ENCODE results near the gene RBM39.
"Not testable (repeated sequence)": the region's sequence is repeated elsewhere in the genome, so short reads cannot be mapped to it uniquely, and the experiment has no call there.

Gene RBM39

DNA sequence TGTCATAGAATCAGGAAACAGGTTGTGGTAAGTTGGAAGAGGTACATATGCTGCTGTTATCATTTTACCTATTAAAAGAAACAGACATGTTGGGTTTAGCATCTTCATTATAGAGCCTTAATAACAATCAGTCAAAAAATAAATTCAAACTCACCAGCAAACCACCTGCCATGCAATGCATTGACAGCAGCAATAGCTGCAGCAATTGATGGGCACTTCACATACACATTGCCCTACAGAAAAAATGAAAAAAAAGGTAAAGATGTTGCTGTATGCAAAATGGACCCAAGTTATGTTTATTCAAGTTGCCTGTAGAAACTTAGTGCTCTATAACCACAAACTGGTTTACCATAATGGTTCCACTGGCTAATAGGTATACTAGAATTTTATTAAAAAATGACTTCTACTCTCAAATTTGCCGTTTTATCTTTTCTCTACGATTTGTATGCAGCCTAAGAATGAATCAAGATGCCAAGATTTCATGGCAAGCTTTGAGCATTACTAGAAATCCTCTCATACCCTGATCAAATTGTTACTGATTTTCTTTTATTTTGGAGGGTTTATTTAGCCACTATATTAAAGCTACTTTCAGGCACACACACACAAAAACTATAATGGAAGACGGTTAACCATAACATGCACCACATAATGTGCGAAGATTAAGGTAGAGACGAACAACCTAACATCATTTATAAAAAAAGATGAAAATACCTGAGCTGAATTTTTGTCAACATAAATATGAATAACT lies 37.4 kb downstream of the RBM39 start:
- FAIRE-seq = no peak

DNA sequence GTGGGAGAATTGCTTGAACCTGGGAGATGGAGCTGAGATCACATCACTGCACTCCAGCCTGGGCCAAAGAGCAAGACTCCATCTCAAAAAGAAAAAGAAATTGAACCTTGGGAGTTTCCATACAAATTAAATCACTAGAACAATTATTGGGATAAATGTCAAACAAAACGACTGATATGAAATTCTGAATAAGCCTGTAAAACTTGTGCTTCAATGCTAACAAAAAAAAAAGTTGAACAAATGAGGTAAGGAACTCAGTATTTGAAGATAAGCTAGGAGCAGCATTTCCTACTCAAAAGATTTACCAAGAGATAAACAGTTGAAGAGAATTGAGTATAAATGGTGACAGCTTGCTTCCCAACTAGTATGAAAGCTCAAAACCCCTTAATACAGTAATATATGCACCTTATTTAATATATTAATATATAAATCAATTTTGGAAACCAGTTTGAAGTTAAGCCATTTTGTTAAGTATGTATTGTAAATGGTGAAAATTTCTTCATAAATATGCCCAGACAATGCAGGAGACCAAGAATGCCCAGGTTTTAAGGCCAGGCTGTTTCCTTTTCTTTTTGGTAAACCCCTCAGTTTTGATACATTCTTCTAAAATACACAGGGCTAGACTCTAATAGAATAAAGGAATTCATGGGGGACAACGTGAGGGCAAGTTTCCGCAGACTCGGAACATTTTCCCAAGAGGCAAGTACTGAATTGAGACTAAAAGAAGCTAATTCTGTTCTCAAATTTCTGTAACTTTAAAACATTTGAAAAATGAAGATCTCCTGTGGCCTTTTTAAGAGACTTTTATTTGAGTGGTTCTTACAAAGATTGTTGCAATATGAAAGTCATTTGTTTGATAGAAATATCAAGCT lies 39.0 kb downstream of the RBM39 start:
- no peak for FAIRE-seq

DNA sequence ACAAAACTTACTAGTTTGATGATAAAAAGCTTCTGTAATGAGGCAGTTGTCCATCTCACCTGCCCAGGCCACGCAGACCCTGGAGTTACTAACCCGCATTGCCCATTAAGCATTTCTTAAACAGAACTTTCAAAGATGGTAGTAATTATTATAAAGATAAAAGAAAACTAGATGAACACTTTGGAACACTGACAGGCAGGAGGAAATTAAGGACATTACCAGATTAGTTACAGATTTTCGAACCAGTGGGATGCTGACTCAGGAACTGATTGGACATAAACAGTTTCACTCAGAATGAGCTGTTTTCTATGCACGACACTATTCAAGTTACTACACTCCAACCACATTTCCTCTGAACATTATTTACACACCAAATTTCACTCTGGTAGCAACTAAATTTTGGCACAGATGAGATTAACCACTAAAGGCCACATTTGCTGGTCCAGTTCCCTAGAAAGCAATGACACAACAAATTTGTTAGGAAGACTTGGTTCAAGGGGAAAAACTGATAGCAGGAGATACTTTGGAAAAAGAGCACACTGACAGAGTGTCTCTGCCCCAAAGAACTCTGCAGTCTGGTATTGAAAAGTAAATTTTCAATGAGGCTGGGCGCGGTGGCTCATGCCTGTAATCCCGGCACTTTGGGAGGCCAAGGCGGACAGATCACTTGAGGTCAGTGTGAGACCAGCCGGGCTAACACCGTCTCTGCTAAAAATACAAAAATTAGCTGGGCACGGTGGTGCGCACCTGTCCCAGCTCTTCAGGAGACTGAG lies 39.8 kb downstream of the RBM39 start:
- no peak for FAIRE-seq

DNA sequence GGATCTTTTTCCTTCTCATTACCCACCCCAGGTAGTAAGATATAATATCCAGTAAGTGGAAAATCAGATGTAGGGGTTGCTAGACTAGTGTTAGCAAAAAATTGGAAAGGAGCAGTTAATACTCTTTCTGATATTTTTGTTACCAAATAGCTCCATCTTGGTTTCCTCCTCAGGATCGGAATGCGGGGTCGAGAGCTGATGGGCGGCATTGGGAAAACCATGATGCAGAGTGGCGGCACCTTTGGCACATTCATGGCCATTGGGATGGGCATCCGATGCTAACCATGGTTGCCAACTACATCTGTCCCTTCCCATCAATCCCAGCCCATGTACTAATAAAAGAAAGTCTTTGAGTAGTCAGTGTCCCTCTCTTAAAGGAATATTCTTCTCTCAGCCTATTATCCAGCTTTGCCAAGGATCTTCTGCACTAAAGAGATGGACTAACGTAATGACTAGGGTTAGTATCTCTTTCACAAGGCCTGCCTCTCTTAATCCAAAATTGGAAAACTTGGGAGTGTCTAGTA lies 41.4 kb downstream of the RBM39 start:
- FAIRE-seq = no peak

DNA sequence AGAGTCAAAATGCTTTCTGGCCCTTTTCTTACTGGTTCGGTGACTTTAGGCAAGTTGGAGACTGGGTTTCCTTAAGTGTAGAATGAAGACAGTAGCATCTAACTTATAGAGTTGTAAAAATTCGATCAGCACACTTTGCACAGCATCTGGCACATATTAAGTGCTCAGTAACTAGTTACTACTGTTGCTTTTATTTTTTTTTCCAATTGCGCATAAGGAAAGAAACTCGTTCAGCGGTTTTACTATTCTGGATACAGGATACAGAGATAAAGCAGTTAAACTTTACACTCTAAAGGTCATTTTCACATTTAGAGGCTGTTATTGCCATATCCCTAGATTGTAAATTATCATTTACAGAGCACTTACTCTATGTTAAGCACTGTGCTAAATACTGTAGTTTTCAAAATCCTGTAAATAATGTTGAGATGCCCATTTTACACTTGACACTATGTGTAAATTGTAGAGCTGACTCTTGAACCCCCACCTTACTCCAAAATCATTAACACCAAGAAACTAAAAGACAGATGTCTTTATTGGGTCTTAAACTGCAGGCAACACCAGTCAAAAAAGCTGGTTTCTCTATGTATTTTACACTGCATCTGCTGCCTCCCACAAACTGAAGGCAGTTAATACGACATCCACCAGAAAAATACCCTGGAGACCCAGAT lies 42.0 kb downstream of the RBM39 start:
- FAIRE-seq = no peak

DNA sequence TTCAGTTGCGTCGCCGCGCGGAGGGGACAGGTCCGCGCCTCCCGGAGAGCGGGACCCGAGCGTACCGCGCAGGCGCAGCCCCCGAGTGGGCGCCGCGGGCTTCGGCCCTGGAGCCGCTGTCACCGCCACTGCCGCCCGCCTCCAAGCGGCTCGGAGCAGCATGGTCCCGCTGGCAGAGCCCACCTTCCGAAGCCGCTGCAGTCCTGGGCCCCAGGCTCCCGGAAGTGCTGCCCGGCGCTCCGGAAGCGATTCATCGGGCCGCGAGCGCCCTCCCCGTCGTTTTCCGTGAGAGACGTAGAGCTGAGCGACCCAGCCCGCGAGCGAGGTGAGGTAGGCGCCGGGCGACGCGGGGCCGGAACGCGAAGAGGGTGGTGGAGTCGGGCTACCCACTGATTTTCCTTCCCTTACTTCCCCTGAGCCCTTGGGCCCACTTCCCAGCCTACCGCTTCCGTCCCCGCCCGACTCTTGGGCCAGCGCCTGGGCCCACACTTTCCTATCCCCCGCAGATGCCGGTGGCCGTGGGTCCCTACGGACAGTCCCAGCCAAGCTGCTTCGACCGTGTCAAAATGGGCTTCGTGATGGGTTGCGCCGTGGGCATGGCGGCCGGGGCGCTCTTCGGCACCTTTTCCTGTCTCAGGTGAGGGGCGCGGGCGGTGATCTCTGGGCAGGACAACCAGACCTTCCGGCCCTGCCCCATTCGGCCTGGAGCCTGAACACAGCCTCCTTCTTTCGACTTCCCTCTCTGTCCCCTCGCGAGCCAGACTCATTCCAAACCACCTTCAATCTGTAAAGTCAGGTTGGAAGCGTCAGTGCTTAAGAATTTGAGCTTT lies 42.7 kb downstream of the RBM39 start, which contains the start of the genes NFS1 and ROMO1:
TSS of gene NFS1 (minus strand) at position 226 of the 830 bp plus-strand sequence. CDS start at position 162, 64 bp downstream.
TSS of gene ROMO1 (plus strand) at position 279 of the 830 bp plus-strand sequence. CDS start at position 507, 228 bp downstream.
- no peak for FAIRE-seq

DNA sequence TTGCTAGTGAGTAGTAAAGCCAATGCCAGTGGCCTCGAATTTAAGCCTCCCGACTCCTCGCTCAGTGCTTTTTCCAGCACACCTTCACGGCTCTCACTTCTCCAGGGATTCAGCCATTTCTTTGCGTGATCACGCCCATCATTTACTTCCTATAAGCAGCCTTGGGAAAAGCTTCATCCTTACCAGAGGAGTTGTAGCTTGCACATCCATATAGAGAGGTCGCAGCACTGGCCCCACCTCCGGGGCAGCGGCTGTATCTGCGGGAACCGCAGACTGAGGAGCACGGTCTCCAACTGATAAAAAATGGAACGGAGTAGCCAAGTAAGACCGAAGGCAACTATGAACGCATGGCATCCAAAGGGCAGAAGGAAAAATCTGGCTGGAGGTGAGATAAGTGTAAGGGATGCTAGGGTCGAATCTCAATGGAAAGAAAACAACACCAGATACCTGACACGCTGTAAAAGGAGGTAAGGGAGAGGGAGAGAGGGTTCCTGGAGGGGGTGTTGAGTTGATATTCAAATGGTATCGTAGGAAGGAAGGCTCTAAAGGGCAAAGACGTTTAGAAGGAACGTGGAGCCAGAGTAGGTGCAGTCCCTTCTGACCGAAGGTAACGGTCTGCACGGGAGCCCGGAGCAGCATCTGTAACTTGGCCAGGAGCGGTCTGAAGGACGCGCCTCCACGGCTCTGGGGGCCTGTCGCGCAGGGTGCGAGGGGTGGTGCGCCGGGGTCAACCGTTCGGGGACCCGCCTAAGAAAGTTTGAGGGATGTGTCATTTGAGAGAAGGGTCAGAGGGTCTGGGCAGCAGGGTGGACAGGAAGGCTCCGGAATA lies 43.5 kb downstream of the RBM39 start:
- no peak for FAIRE-seq

DNA sequence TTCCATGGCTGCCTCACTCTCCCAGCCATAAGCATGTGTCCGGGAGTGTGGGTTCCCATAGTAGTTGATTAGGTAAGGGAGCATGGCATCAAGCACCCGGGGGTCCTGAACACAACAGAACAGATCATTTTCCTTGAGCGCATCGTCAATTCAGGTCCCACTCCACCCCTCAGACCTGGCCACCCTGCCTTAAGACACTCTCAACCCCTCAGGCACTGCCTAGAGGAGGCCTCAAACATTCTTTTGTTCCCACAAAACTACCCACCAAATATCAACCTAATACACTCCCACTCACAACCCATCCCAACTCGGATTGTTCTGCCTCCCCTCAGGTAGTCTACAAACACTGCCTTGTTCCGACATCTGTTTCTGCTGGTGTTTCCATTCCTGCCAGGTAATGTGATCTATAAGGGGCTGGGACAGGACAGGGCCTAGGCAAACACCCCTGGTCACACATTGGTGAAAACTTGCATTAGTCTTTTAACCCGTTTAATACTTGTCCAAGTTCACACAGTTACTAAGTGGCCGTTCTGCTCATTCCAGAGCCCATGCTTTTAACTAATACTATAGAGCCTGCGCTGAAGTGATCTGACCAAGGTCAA lies 44.3 kb downstream of the RBM39 start:
- FAIRE-seq = no peak

DNA sequence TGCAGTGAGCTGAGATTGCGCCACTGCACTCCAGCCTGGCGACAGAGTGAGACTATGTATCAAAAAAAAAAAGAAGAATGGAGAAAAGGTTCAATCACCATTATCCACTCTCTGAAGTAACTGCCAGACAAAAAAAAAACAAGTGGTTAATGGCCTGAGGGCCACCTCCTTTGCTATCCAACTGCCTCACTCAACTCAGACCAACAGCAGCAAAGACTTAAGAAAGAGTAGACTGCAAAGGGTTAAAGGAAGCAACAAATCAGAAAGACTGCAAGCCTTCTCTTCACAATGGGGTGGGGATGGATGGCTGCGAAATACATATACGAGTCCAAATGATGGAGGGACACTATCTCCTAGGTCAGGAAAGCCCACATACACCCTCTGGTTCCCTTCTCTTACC lies 46.1 kb downstream of the RBM39 start:
- no peak for FAIRE-seq

DNA sequence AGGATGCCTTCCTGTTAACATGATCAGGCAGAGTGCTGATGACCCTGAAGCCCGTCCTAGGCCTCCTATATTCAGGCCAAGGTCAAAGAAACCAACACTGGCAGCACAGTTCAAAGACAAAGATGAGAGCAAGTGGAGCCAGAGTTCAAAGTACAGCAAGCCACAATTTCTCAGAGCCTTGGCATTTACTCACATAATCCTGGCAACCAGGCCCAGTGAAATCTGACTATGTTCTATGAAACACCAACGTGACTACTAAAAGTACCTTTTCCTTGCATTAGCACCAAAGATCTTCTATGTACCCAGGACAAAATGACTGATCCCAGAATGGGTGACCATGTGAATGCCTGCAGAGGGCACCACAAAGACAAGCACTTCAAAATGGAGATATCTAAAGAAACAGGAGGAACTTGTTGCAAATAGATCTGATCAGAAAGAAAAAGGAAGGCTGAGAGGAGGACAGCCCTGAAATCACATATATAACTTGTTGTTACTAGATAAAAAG lies 46.8 kb downstream of the RBM39 start:
- FAIRE-seq = no peak

DNA sequence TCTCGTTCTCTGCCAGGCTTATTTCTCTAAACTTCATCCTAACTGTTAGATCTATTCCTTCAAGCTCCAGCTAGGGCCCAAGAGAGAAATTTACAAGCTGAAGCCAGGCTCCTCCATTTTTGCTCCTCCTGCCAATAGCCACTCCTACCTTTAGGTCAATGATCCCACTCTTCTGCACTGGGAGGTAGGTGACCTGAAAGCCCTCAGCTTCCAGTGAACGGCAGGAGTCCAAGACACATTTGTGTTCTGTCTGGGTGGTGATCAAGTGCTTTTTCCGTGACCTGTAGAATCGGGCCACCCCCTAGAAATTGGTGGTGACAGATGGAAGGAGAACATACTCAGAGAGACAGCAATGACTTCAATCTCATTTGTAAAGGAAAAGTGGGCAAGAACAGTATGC lies 51.8 kb downstream of the RBM39 start:
- FAIRE-seq = no peak

DNA sequence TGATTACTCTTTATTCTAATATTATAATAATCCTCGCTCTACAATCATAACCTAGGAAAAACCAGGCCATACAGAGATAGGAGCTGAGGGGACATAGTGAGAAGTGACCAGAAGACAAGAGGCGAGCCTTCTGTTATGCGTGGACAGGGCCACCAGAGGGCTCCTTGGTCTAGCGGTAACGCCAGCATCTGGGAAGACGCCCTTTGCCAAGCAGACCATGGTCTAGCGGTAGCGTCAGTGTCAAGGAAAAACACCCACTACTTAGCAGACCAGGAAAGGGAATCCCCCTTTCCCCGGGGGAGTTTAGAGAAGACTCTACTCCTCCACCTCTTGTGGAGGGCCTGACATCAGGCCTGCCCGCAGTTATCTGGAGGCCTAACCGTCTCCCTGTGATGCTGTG lies 55.2 kb downstream of the RBM39 start:
- not testable (repeated sequence) for FAIRE-seq

DNA sequence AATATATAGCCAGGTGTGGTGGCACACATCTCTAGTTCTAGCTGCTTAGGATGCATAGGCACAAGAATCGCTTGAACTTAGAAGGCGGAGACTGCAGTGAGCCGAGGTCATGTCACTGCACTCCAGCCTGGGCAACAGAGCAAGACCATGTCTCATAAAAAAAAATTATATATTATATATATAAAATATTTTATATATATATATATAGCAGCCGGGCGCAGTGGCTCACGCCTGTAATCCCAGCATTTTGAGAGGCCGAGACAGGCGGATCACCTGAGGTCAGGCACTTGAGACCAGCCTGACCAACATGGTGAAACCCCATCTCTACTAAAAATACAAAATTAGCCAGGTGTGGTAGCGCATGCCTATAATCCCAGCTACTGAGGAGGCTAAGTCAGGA lies 56.7 kb downstream of the RBM39 start:
- not testable (repeated sequence) for FAIRE-seq

DNA sequence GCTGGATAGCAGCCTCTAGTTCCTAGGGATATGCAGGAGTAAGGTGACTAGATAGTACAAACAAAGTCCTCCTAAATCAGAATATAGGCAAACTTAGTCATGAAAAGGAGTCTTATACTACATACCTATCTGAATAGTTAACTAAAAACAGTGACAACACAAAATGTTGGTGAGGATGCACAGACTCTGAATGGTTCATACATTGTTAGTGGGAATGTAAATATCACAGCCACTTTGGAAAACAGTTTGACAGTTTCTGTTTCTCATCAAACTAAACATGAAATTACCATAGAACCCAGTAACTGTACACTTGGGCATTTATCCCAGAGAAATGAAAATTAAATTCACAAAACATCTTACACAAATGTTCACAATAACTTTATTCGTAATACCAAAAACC lies 60.1 kb downstream of the RBM39 start:
- FAIRE-seq = no peak

DNA sequence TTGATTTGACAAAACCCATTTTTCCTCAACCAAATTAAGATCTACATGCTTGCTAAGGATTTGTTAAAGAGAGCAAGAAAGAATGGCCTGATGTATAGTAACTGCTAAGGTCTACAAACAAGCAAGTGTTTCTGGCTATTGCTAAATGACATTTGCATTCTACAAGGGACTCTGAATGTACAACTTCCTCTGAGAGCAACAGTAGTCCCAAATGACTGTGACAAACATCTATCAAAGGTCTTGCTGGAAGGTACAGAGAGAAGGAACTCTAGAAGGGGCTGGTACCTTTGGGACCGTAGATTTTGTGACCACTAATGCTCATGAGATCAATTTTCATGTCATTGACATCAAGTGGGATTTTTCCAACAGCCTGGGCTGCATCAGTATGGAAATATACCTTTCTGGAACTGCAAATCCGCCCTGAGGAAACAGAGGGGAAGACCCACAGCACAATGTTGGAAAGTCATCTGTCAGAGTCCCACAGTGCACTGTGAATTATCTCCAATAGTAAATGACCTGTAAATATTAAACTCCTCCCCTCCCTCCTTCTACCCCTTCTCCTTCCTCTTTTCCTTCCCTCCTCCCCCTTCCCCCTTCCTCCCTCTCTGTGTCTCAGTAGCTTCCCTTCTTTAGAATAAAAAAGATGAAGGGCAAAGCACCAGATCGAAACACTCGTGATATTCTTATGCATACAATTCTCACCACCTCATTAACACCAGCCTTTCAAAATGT lies 61.4 kb downstream of the RBM39 start:
- no peak for FAIRE-seq

DNA sequence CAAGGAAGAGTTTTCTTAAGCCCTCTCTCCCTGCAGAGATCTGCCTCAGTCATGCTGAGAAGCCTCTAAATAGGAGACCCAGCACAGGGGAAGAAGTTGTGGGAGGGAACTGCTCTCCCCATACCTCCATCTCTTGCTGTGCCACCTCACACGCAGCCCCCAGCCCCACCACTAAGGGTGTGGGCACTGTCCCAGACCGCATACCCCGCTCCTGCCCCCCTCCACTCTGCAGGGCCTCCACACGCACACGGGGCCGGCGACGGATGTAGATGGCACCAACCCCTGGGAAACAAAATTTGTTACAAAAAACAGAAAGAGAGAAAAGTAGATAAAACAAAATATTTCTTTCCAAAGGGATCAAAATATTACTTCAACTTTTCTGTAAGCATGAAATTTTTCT lies 67.1 kb downstream of the RBM39 start:
- no peak for FAIRE-seq

DNA sequence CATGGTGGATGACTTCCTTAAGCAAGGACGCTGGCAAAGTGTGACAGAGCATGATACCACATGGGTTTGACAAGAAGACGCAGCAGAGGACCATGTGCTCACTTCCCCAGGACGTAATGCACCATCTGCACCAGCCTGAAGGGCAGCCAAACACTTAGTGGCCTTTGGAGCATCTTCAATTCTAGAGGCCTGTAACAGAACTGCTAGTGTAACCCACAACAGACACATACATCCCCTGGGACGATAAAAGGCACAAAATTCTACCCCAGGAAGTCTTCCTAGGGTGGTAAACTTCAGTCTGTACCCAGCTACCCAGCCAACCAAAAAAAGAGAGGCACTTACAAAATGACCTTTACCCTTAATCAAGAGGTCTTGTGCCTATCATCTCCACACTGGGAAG lies 68.2 kb downstream of the RBM39 start:
- no peak for FAIRE-seq

DNA sequence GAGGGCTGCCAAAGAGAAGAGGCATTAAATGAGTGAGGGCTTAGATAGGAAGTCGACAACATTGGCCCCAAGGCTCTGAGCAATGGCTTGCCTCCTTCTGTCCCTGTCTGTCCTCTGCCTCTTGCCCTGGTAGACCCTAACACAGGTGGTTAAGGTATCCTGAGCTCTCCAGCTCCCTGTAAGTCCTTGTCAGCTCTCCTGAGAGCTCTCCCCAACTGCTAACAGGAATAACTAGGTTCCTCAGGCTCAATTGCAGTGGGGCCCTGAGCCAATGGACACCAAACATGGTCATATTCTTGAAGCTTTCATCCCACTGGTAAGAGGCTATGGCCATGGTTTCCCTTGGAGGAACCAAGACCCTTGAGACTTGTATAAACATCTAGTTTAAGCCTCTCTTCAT lies 72.4 kb downstream of the RBM39 start:
- no peak for FAIRE-seq

DNA sequence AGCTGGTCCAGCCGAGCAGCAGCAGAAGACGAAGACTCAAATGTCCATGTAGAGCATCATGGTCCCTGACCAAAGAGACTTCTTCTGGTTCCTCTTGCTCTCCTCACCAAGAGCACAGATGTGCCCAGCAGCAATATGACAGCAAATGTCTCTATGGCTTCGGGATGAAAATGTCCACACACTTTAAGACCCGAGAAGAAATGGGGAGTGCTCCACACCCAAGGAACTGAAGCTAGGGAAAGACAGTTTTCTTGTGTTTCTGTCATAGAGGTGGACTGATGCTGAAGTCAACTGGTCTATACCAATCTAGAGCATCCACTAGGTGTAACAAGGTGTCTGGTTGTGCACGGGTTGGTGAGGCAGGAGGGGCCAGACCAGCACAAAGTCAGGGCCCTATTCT lies 72.8 kb downstream of the RBM39 start:
- FAIRE-seq = no peak
